ENCODE measurements around the gene PARD3B. TPM values are rescaled to one million over a fixed set of nuclear protein-coding genes. Genes with fewer than 3 reads are reported as not detected.

The PARD3B gene
- total RNA-seq, 4 donors from 2014 or later = 27.8 to 39.3 (median 33.7) TPM

GRCh38 chr2:205058409-205058808, 513.1 kb downstream of the PARD3B start:
- ATAC-seq (ENCODE audit: low FRiP score) (no peak), DNase-seq (ENCODE audit: low spot score) (no peak)
- TF ChIP-seq CTCF (IDR thresholded peaks at IDR 0.05) = no peak

- DNase-seq (ENCODE audit: low spot score) = no peak
- TF ChIP-seq CTCF (IDR thresholded peaks at IDR 0.05) = no peak
- no peak for ATAC-seq (ENCODE audit: low FRiP score)
Observed at GRCh38 chr2:205060269-205060668, 515.0 kb downstream of the PARD3B start.

- ATAC-seq (ENCODE audit: low FRiP score) = no peak
- TF ChIP-seq CTCF (IDR thresholded peaks at IDR 0.05) = no peak
- DNase-seq (ENCODE audit: low spot score) = no peak
Observed at GRCh38 chr2:205066081-205066480, 520.8 kb downstream of the PARD3B start.

- DNase-seq (ENCODE audit: low spot score) (no peak), ATAC-seq (ENCODE audit: low FRiP score) (no peak)
- no peak for TF ChIP-seq CTCF (IDR thresholded peaks at IDR 0.05)
Observed at GRCh38 chr2:205069928-205070327, 524.7 kb downstream of the PARD3B start.

- DNase-seq (ENCODE audit: low spot score) = no peak
- no peak for ATAC-seq (ENCODE audit: low FRiP score)
- no peak for TF ChIP-seq CTCF (IDR thresholded peaks at IDR 0.05)
Observed at GRCh38 chr2:205070889-205071288, 525.6 kb downstream of the PARD3B start.

- ATAC-seq (ENCODE audit: low FRiP score) (no peak), DNase-seq (ENCODE audit: low spot score) (no peak)
Observed at GRCh38 chr2:205073433-205074020, 528.3 kb downstream of the PARD3B start.

More at GRCh38 chr2:205073433-205074020, 528.3 kb downstream of the PARD3B start:
- no peak for TF ChIP-seq CTCF (IDR thresholded peaks at IDR 0.05)

All from omental fat pad (tissue), 4 donors.